HG02759 (cell line): ENCODE data around the gene HTR3E.
"Not testable (repeated sequence)": the region's sequence is repeated elsewhere in the genome, so short reads cannot be mapped to it uniquely, and the experiment has no call there.

Experiments used
- ATAC-seq: cut with Tn5 transposase; IDR thresholded peaks from one replicate; pipeline ENCODE4 v1.9.1; 2021; ENCODE audit warnings: mild to moderate bottlenecking, moderate library complexity; ENCODE audit not compliant: unreplicated experiment

HTR3E gene

GRCh38 chr3:184096811-184097383 is at the start of gene HTR3E:
Gene HTR3E, plus strand, starts transcription at chr3:184097064. Its CDS starts 466 bp downstream, at chr3:184097530.
- no peak for ATAC-seq

- no peak for ATAC-seq
These were observed 46.5 kb upstream of the HTR3E start for GRCh38 chr3:184050217-184050847.

GRCh38 chr3:184052767-184053166 is 44.1 kb upstream of the HTR3E start, which contains the start of gene HTR3C:
Gene HTR3C, plus strand, starts transcription at chr3:184053047. Its CDS starts 34 bp downstream, at chr3:184053081.
- no peak for ATAC-seq

GRCh38 chr3:184058029-184058428 is 38.8 kb upstream of the HTR3E start:
- ATAC-seq = no peak

GRCh38 chr3:184059424-184059823 is 37.4 kb upstream of the HTR3E start:
- no peak for ATAC-seq

- ATAC-seq = no peak
These were observed 34.2 kb upstream of the HTR3E start for GRCh38 chr3:184062637-184063036.

GRCh38 chr3:184066211-184066610 is 30.7 kb upstream of the HTR3E start:
- ATAC-seq = no peak

- ATAC-seq = no peak
These were observed 29.2 kb upstream of the HTR3E start for GRCh38 chr3:184067573-184068055.

GRCh38 chr3:184068344-184068743 is 28.5 kb upstream of the HTR3E start:
- no peak for ATAC-seq

GRCh38 chr3:184071142-184071541 is 25.7 kb upstream of the HTR3E start:
- ATAC-seq = not testable (repeated sequence)

GRCh38 chr3:184073621-184074020 is 23.2 kb upstream of the HTR3E start:
- no peak for ATAC-seq

GRCh38 chr3:184075901-184076300 is 21.0 kb upstream of the HTR3E start:
- ATAC-seq = no peak

GRCh38 chr3:184077881-184078280 is 19.0 kb upstream of the HTR3E start:
- ATAC-seq = no peak

- ATAC-seq = no peak
These were observed 18.0 kb upstream of the HTR3E start for GRCh38 chr3:184078851-184079250.

GRCh38 chr3:184081116-184081830 is 15.6 kb upstream of the HTR3E start:
- ATAC-seq = no peak

- no peak for ATAC-seq
These were observed 14.8 kb upstream of the HTR3E start for GRCh38 chr3:184082034-184082433.

- no peak for ATAC-seq
These were observed 14.4 kb upstream of the HTR3E start for GRCh38 chr3:184082465-184082864.

GRCh38 chr3:184085389-184085852 is 11.4 kb upstream of the HTR3E start:
- ATAC-seq = no peak

GRCh38 chr3:184092199-184092598 is 4.7 kb upstream of the HTR3E start:
- no peak for ATAC-seq

GRCh38 chr3:184097556-184097955 is 692 bp downstream of the HTR3E start:
- ATAC-seq = no peak

GRCh38 chr3:184099806-184100686 is 3.2 kb downstream of the HTR3E start:
- ATAC-seq = no peak
